B cell (primary cell): ENCODE measurements around the gene IGLON5.

Experiments
- CTCF ChIP-seq: fragments of 200-600 bp; IDR thresholded peaks from one replicate; pipeline ENCODE4 v1.8.0; 2022; ENCODE audit warnings: antibody characterized with exemption, mild to moderate bottlenecking
- EZH2 ChIP-seq: IDR thresholded peaks from 2 replicates; pipeline ENCODE4 v1.6.1; 2012; ENCODE audit warnings: borderline replicate concordance, low read depth, mild to moderate bottlenecking, moderate library complexity, low read length; ENCODE audit not compliant: insufficient read depth, poor library complexity, severe bottlenecking

GRCh38 chr19:51338563-51339312 lies 27.3 kb downstream of the IGLON5 start:
- TF ChIP-seq CTCF (peak; percentile 87), EZH2 (no peak)
